MM.1S (cell line): ENCODE measurements around the gene WDR90.

Experiments used
- DNase-seq: peaks from one replicate; pipeline ENCODE4 v3.0.0-alpha.2; 2015
- H2AFZ ChIP-seq: fragments of 300-600 bp; sonication (generic); 2 replicates; pipeline ENCODE4 v1.6.0; 2016; ENCODE audit warnings: antibody characterized with exemption, low read length
- H3F3A ChIP-seq: fragments of 300-600 bp; sonication (generic); 2 replicates; pipeline ENCODE4 v1.6.1; 2016; ENCODE audit warnings: mild to moderate bottlenecking, antibody characterized with exemption, low read length, moderate library complexity, mixed read lengths; ENCODE audit not compliant: insufficient read depth
- H3K27ac ChIP-seq: fragments of 300-600 bp; sonication (generic); 2 replicates; pipeline ENCODE4 v1.5.1; 2016; ENCODE audit warnings: mild to moderate bottlenecking, low read length
- H3K27me3 ChIP-seq: fragments of 300-600 bp; sonication (generic); replicated peaks from 2 replicates; pipeline ENCODE4 v1.6.0; 2016; ENCODE audit warnings: low read length; ENCODE audit not compliant: insufficient read depth
- H3K36me3 ChIP-seq: fragments of 300-600 bp; sonication (generic); replicated peaks from 2 replicates; pipeline ENCODE4 v1.6.1; 2016; ENCODE audit warnings: mild to moderate bottlenecking, low read length, mixed read lengths; ENCODE audit not compliant: insufficient read depth
- H3K4me1 ChIP-seq: fragments of 300-600 bp; sonication (generic); 2 replicates; pipeline ENCODE4 v1.6.1; 2016; ENCODE audit warnings: low read length, mixed read lengths
- H3K4me2 ChIP-seq: fragments of 300-600 bp; sonication (generic); 2 replicates; pipeline ENCODE4 v1.6.0; 2016; ENCODE audit warnings: low read depth, low read length
- H3K4me3 ChIP-seq: fragments of 300-600 bp; sonication (generic); 2 replicates; pipeline ENCODE4 v1.5.1; 2016; ENCODE audit warnings: low read length, mixed read lengths
- H3K79me2 ChIP-seq: fragments of 300-600 bp; sonication (generic); 2 replicates; pipeline ENCODE4 v1.6.1; 2016; ENCODE audit warnings: mixed run types, low read length, mixed read lengths
- H3K9ac ChIP-seq: fragments of 300-600 bp; sonication (generic); 2 replicates; pipeline ENCODE4 v1.6.1; 2016; ENCODE audit warnings: low read length, mixed read lengths
- H3K9me2 ChIP-seq: fragments of 300-600 bp; sonication (generic); replicated peaks from 2 replicates; pipeline ENCODE4 v1.6.1; 2016; ENCODE audit warnings: mild to moderate bottlenecking, low read length, mixed read lengths; ENCODE audit not compliant: insufficient read depth
- H3K9me3 ChIP-seq: fragments of 300-600 bp; sonication (generic); replicated peaks from 2 replicates; pipeline ENCODE4 v1.6.1; 2016; ENCODE audit warnings: mild to moderate bottlenecking, low read length, mixed read lengths; ENCODE audit not compliant: insufficient read depth
- H4K20me1 ChIP-seq: fragments of 300-600 bp; sonication (generic); 2 replicates; pipeline ENCODE4 v1.6.1; 2016; ENCODE audit warnings: mild to moderate bottlenecking, low read length, moderate library complexity, mixed read lengths; ENCODE audit not compliant: insufficient read depth
- EZH2 ChIP-seq: fragments of 300-600 bp; sonication (generic); optimal IDR thresholded peaks from 2 replicates; pipeline ENCODE3; 2017; ENCODE audit warnings: low read depth, mild to moderate bottlenecking, antibody characterized with exemption, low read length, mixed read lengths
- EZH2phosphoT487 ChIP-seq: fragments of 300-600 bp; sonication (generic); IDR thresholded peaks from 2 replicates; pipeline ENCODE4 v1.6.1; 2018; ENCODE audit warnings: antibody characterized with exemption, low read length
- TF ChIP-seq, protein P1 (sequence below): fragments of 300-600 bp; sonication (generic); IDR thresholded peaks from 2 replicates; pipeline ENCODE4 v1.5.1; 2016; ENCODE audit warnings: antibody characterized with exemption, low read length, mixed read lengths

The WDR90 gene

DNA sequence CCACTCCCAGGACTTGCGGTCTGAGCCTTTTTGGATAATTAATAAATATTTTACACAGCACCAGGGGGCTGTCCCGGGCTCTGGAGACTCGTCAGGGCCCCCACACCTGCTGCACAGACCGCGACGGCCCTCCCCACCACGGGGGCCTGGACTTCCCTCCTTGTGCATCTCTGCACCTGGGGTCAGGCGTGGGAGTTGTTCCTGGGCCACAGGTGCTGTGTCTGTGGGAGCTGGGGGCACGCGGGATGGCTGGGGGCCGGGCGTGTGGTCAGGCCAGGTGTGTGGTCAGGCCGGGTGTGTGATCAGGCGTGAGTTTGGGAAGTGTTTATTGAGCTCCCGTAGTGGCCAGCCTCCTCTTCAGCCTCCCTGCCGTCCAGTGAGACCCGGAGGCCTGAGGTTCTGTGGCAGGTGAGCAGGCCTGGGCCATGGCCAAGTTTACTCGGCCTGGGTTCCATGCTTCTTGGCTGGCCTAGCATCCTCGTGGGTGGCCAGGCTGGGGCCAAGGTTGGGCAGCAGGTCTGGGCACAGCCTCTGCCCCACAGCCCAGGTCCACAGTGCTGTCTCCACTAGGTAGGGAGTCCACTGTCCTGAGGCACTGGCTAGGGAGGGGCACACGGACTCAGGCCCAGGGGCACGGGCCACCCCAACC, 29.2 kb downstream of the WDR90 start:
- no peak overlapping the region for H2AFZ ChIP-seq
- DNase-seq = no peak
- H3K9ac ChIP-seq = no peak overlapping the region
- no peak overlapping the region for H3K4me3 ChIP-seq
- TF ChIP-seq, protein P1, sequence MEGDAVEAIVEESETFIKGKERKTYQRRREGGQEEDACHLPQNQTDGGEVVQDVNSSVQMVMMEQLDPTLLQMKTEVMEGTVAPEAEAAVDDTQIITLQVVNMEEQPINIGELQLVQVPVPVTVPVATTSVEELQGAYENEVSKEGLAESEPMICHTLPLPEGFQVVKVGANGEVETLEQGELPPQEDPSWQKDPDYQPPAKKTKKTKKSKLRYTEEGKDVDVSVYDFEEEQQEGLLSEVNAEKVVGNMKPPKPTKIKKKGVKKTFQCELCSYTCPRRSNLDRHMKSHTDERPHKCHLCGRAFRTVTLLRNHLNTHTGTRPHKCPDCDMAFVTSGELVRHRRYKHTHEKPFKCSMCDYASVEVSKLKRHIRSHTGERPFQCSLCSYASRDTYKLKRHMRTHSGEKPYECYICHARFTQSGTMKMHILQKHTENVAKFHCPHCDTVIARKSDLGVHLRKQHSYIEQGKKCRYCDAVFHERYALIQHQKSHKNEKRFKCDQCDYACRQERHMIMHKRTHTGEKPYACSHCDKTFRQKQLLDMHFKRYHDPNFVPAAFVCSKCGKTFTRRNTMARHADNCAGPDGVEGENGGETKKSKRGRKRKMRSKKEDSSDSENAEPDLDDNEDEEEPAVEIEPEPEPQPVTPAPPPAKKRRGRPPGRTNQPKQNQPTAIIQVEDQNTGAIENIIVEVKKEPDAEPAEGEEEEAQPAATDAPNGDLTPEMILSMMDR = no peak
- TF ChIP-seq EZH2 (no peak), EZH2phosphoT487 (no peak)
- peaks cover 8% of the 10 kb centered on the region; the same call in 1 of the 2 replicates for H3K4me1 ChIP-seq
- peaks cover 28% of the 10 kb centered on the region for H3K79me2 ChIP-seq
- H3K27ac ChIP-seq = no peak overlapping the region
- H3K9me3 ChIP-seq = no peaks in the 10 kb centered on the region
- H3K9me2 ChIP-seq = no peaks in the 10 kb centered on the region
- no peaks in the 10 kb centered on the region for H3K36me3 ChIP-seq
- no peaks in the 10 kb centered on the region for H4K20me1 ChIP-seq
- 0 out of 2 replicates have a peak, but pooled peaks cover 4% of the 10 kb centered on the region for H3F3A ChIP-seq
- H3K4me2 ChIP-seq = no peak overlapping the region
- no peaks in the 10 kb centered on the region for H3K27me3 ChIP-seq

DNA sequence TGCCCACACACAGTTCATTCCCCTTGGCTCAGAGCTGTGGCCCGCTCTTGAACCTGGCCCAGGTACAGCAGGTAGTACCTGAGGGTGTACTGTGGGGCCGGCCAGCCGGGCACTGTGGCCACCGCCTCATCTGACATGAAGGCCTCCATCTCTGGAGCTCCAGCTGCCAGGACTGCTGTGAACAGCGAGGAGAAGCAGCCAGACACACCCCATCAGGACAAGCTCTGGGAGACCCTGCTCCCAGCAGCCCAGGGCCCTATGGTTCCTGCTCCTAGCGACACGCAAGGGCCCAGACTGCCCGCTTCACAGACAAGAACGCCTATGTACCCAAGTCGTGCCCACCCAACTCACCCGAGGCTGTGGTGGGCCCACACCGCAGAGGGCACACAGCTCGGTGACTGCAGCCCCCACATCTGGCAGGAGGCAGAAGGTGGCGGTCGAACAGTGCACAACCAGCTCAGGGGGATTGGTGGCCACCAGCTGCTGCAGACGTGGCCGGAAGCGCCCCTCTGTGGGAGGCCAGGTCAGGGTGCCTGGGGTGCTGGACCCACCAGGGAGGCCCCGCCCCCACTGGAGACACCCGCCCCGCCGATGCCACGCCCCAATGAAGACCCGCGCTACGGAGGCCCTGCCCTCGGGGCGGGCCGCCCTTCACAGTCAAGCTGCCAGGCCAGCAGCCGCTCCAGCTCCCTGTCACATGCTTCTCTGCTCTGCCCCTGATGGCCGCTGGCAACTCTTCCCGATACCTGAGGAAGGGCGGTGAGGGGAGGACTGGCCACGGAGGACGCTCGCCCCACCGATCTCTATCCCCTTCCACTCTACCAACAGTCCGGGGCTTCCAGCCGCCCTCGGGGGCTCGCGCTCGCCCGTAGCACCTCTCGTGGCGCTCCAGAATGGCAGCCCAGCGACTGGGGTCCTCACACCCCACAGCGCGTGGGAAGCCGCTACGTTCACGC, 30.0 kb downstream of the WDR90 start:
- Histone ChIP-seq H3K4me1 (peaks cover 8% of the 10 kb centered on the region; the same call in 1 of the 2 replicates), H3K27me3 (no peaks in the 10 kb centered on the region), H3K4me2 (peak overlapping the region; percentile 59; the same call in 1 of the 2 replicates), H3F3A (0 out of 2 replicates have a peak, but pooled peaks cover 4% of the 10 kb centered on the region), H3K9ac (no peak overlapping the region), H3K9me3 (no peaks in the 10 kb centered on the region), H3K27ac (no peak overlapping the region), H3K79me2 (peaks cover 32% of the 10 kb centered on the region), H2AFZ (peak overlapping the region; percentile 58; the same call in 1 of the 2 replicates), H3K36me3 (no peaks in the 10 kb centered on the region), H3K4me3 (no peak overlapping the region), H4K20me1 (no peaks in the 10 kb centered on the region), H3K9me2 (no peaks in the 10 kb centered on the region)
- TF ChIP-seq, protein P1 = no peak
- no peak for TF ChIP-seq EZH2
- no peak for TF ChIP-seq EZH2phosphoT487
- DNase-seq = no peak

DNA sequence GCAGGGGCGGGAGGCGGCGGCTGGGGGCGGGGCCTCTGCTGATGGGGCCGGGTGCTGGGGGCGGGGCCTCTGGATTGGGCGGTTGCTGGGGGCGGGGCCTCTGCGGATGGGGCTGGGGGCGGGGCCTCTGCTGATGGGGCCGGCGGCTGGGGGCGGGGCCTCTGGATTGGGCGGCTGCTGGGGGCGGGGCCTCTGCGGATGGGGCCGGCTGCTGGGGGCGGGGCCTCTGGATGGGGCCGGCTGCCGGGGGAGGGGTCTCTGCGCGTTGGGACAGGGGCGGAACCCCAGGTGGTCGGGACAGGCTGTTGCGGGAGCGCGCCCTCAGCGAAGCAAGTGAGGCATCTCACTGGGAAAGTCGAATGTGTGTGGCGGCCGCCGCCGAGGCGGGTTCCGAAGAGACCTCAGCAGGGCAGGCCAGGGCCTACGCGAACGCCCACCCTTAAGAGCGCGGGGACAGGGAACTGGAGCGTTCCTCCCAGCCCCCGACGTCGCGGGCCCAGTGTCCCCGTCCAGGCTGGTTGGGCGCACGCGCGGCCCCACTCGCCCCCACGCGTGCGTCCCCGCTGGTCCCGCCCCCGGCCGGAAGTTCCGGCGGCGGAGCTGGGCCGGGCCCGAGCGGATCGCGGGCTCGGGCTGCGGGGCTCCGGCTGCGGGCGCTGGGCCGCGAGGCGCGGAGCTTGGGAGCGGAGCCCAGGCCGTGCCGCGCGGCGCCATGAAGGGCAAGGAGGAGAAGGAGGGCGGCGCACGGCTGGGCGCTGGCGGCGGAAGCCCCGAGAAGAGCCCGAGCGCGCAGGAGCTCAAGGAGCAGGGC, 30.9 kb downstream of the WDR90 start, which contains the start of gene STUB1:
TSS of gene STUB1 (plus strand) at position 597 of the 811 bp plus-strand sequence. CDS start at position 713, 116 bp downstream.
- TF ChIP-seq EZH2phosphoT487 (no peak), EZH2 (no peak)
- TF ChIP-seq, protein P1 = no peak
- Histone ChIP-seq H3F3A (0 out of 2 replicates have a peak, but pooled peaks cover 4% of the 10 kb centered on the region), H3K79me2 (peaks cover 32% of the 10 kb centered on the region), H4K20me1 (no peaks in the 10 kb centered on the region), H3K27ac (peak within 1 kb of the TSS; percentile 71; the same call in 1 of the 2 replicates), H3K9me2 (no peaks in the 10 kb centered on the region), H3K4me3 (peak within 1 kb of the TSS; percentile 84), H3K27me3 (no peaks in the 10 kb centered on the region), H3K4me2 (peak within 1 kb of the TSS; percentile 93), H3K36me3 (no peaks in the 10 kb centered on the region), H3K4me1 (peaks cover 8% of the 10 kb centered on the region; the same call in 1 of the 2 replicates), H3K9me3 (no peaks in the 10 kb centered on the region), H3K9ac (peak within 1 kb of the TSS; percentile 72), H2AFZ (peak within 1 kb of the TSS; percentile 86)
- peak; percentile 81 for DNase-seq
